ENCODE data around the gene RAB27A.

Gene RAB27A

GRCh38 chr15:55221090-55222011, 68.3 kb downstream of the RAB27A start:
- DNase-seq = peak in 1 of 14 donors; percentile 4

GRCh38 chr15:55220606-55221005, 69.0 kb downstream of the RAB27A start:
- no peak for DNase-seq

- DNase-seq = peak in 1 of 14 donors; percentile 20
Measured at GRCh38 chr15:55218056-55218455, 71.6 kb downstream of the RAB27A start.

GRCh38 chr15:55204464-55204863, 85.1 kb downstream of the RAB27A start:
- no peak for DNase-seq

GRCh38 chr15:55202206-55202605, 87.4 kb downstream of the RAB27A start:
- no peak for DNase-seq

- no peak for DNase-seq
Measured at GRCh38 chr15:55198706-55199105, 90.9 kb downstream of the RAB27A start.

- no peak for DNase-seq
Measured at GRCh38 chr15:55197719-55198118, 91.9 kb downstream of the RAB27A start.

- DNase-seq = no peak
Measured at GRCh38 chr15:55197362-55197705, 92.3 kb downstream of the RAB27A start.

GRCh38 chr15:55196458-55197361, 92.9 kb downstream of the RAB27A start, which contains the start of gene RSL24D1:
Gene RSL24D1, minus strand, starts transcription at chr15:55196941. Its CDS starts 51 bp downstream, at chr15:55196890.
- DNase-seq = peak; percentile 73 to 97 (median 92)

GRCh38 chr15:55195996-55196395, 93.6 kb downstream of the RAB27A start:
- no peak for DNase-seq

- DNase-seq = no peak
Measured at GRCh38 chr15:55194256-55194655, 95.4 kb downstream of the RAB27A start.

GRCh38 chr15:55186331-55186730, 103.3 kb downstream of the RAB27A start:
- no peak for DNase-seq

GRCh38 chr15:55183679-55184078, 105.9 kb downstream of the RAB27A start:
- DNase-seq = no peak

GRCh38 chr15:55179141-55179540, 110.5 kb downstream of the RAB27A start:
- DNase-seq = no peak

GRCh38 chr15:55170361-55170760, 119.3 kb downstream of the RAB27A start:
- DNase-seq = no peak

GRCh38 chr15:55168350-55168974, 121.2 kb downstream of the RAB27A start:
- DNase-seq = peak in 6 of 14 donors; percentile 0 to 47 (median 10)

GRCh38 chr15:55164284-55164683, 125.3 kb downstream of the RAB27A start:
- DNase-seq = no peak
